Measurements from ENCODE around the gene CIAO2B.

- TF ChIP-seq CTCF (optimal IDR thresholded peaks at IDR 0.05 in 1 of 3, IDR thresholded peaks at IDR 0.05 in 1 of 3, conservative IDR thresholded peaks at IDR 0.05 in 1 of 3; ENCODE audit: extremely low read depth in 1 of 3, insufficient read depth in 2 of 3, low read length in 3 of 3), result no peak
- no peak for TF ChIP-seq EZH2 (IDR thresholded peaks at IDR 0.05; ENCODE audit: low read length)
These were observed 19.4 kb upstream of the CIAO2B start for GRCh38 chr16:66953462-66954096.

Data from keratinocyte (primary cell).